ENCODE results near the gene IGFLR1.

Gene IGFLR1

GRCh38 chr19:35742121-35742724 lies at the start of gene IGFLR1:
Gene IGFLR1 (minus strand): TSS chr19:35742452. CDS start chr19:35741180, 1,272 bp downstream.
- DNase-seq = peak; percentile 76

GRCh38 chr19:35791814-35792279 lies 49.6 kb upstream of the IGFLR1 start:
- no peak for DNase-seq

- DNase-seq = no peak
Measured at GRCh38 chr19:35790981-35791813, 48.9 kb upstream of the IGFLR1 start.

GRCh38 chr19:35789978-35790944 lies 48.0 kb upstream of the IGFLR1 start:
- DNase-seq = no peak

- no peak for DNase-seq
Measured at GRCh38 chr19:35789195-35789977, 47.1 kb upstream of the IGFLR1 start.

- no peak for DNase-seq
Measured at GRCh38 chr19:35788205-35788960, 46.1 kb upstream of the IGFLR1 start.

- DNase-seq = no peak
Measured at GRCh38 chr19:35787227-35787799, 45.1 kb upstream of the IGFLR1 start.

GRCh38 chr19:35786299-35787160 lies 44.3 kb upstream of the IGFLR1 start:
- DNase-seq = no peak

- DNase-seq = no peak
Measured at GRCh38 chr19:35785339-35785627, 43.0 kb upstream of the IGFLR1 start.

GRCh38 chr19:35784503-35785338 lies 42.5 kb upstream of the IGFLR1 start:
- DNase-seq = no peak

- no peak for DNase-seq
Measured at GRCh38 chr19:35783469-35784434, 41.5 kb upstream of the IGFLR1 start.

- no peak for DNase-seq
Measured at GRCh38 chr19:35782589-35782988, 40.3 kb upstream of the IGFLR1 start.

- no peak for DNase-seq
Measured at GRCh38 chr19:35781650-35782049, 39.4 kb upstream of the IGFLR1 start.

GRCh38 chr19:35780717-35781116 lies 38.5 kb upstream of the IGFLR1 start:
- no peak for DNase-seq

- no peak for DNase-seq
Measured at GRCh38 chr19:35780058-35780457, 37.8 kb upstream of the IGFLR1 start.

- no peak for DNase-seq
Measured at GRCh38 chr19:35779033-35779432, 36.8 kb upstream of the IGFLR1 start.

- no peak for DNase-seq
Measured at GRCh38 chr19:35777961-35778360, 35.7 kb upstream of the IGFLR1 start.
